ENCODE measurements around the gene OR6J1.

- TF ChIP-seq ELK4 (IDR thresholded peaks at IDR 0.05; ENCODE audit: borderline replicate concordance, low read depth, low read length), result no peak
- TF ChIP-seq CTCF (tag by site-specific recombination; IDR thresholded peaks at IDR 0.05), result no peak
- TF ChIP-seq ZNF274 (IDR thresholded peaks at IDR 0.05; ENCODE audit: low read length), result no peak
- no peak for TF ChIP-seq ZNF274 (tag by site-specific recombination; IDR thresholded peaks at IDR 0.05; ENCODE audit: borderline replicate concordance)
- TF ChIP-seq WT1 (tag by site-specific recombination; IDR thresholded peaks at IDR 0.05), result no peak
- TF ChIP-seq GLIS1 (tag by site-specific recombination; IDR thresholded peaks at IDR 0.05), result no peak
- TF ChIP-seq ZNF513 (tag by site-specific recombination; IDR thresholded peaks at IDR 0.05), result no peak
- TF ChIP-seq ZNF211 (tag by site-specific recombination; IDR thresholded peaks at IDR 0.05; ENCODE audit: low read depth), result no peak
- TF ChIP-seq ZNF623 (tag by site-specific recombination; IDR thresholded peaks at IDR 0.05), result no peak
- no peak for TF ChIP-seq ZBTB20 (tag by site-specific recombination; IDR thresholded peaks at IDR 0.05)
- no peak for TF ChIP-seq ZNF37A (tag by site-specific recombination; IDR thresholded peaks at IDR 0.05)
- no peak for TF ChIP-seq ZNF18 (tag by site-specific recombination; IDR thresholded peaks at IDR 0.05)
- TF ChIP-seq ZNF639 (tag by site-specific recombination; IDR thresholded peaks at IDR 0.05), result no peak
Measured at GRCh38 chr14:22600027-22600426, 44.1 kb downstream of the OR6J1 start.
